DMS114 treated with DMSO at 0.1 percent for 48 hours (cell line): ENCODE data around the gene ANKRD13D.

ENCODE experiments used
- DNase-seq: peaks from one replicate; lab custom pipeline; 2025; ENCODE audit not compliant: unreplicated experiment; lab: John Stamatoyannopoulos, UW

Gene ANKRD13D

GRCh38 chr11:67285541-67286498, 3.3 kb upstream of the ANKRD13D start:
- no peak for DNase-seq

- DNase-seq, result no peak
These were observed 2.3 kb upstream of the ANKRD13D start for GRCh38 chr11:67286621-67287333.

- DNase-seq, result no peak
These were observed 1.5 kb upstream of the ANKRD13D start for GRCh38 chr11:67287355-67288197.

- DNase-seq, result no peak
These were observed 978 bp upstream of the ANKRD13D start for GRCh38 chr11:67288198-67288451.

GRCh38 chr11:67288452-67289225, 464 bp upstream of the ANKRD13D start:
- peak; percentile 78 for DNase-seq

GRCh38 chr11:67289651-67290479, 762 bp downstream of the ANKRD13D start:
- no peak for DNase-seq

- no peak for DNase-seq
These were observed 1.7 kb downstream of the ANKRD13D start for GRCh38 chr11:67290801-67291200.

- no peak for DNase-seq
These were observed 2.6 kb downstream of the ANKRD13D start for GRCh38 chr11:67291481-67292381.

GRCh38 chr11:67292671-67293070, 3.6 kb downstream of the ANKRD13D start:
- no peak for DNase-seq

GRCh38 chr11:67293090-67293489, 4.0 kb downstream of the ANKRD13D start:
- no peak for DNase-seq

- no peak for DNase-seq
These were observed 6.7 kb downstream of the ANKRD13D start for GRCh38 chr11:67295846-67296245.

- DNase-seq, result no peak
These were observed 9.7 kb downstream of the ANKRD13D start for GRCh38 chr11:67298786-67299185.

GRCh38 chr11:67299471-67300191, 10.5 kb downstream of the ANKRD13D start:
- DNase-seq, result no peak

- no peak for DNase-seq
These were observed 11.2 kb downstream of the ANKRD13D start for GRCh38 chr11:67300256-67300755.

GRCh38 chr11:67300756-67301312, 11.7 kb downstream of the ANKRD13D start:
- DNase-seq, result no peak

GRCh38 chr11:67301313-67301921, 12.3 kb downstream of the ANKRD13D start:
- no peak for DNase-seq

- no peak for DNase-seq
These were observed 12.9 kb downstream of the ANKRD13D start for GRCh38 chr11:67301951-67302516.
